NCI-H345 (cell line): ENCODE results near the gene SUSD2.
"Not testable (repeated sequence)": the region's sequence is repeated elsewhere in the genome, so short reads cannot be mapped to it uniquely, and the experiment has no call there.

Experiments used
- DNase-seq: peaks from one replicate; lab custom pipeline; 2025; lab: John Stamatoyannopoulos, UW

Gene SUSD2

GRCh38 chr22:24177045-24177444, 4.2 kb upstream of the SUSD2 start:
- DNase-seq = no peak

- no peak for DNase-seq
Measured at GRCh38 chr22:24177456-24177855, 3.8 kb upstream of the SUSD2 start.

DNA sequence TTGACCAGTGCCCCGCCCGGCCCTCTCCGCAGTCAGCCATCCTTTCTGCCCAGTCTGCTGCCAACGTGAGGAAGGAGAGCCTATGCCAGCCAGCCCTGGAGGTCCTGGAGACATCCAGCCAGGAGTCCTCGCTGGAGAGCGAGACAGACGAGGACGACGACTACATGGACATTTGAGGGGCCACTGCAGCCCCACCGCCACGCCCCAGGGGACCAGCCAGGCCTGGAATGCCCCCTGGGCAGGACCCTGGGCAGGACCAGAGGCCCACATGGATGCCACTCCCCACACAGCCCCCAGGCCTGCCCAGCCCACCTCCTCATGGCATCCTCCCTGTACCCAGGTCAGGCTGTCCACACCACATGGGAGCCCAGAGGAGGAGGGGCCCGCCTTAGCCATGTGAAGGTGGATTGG, 3.3 kb upstream of the SUSD2 start:
- DNase-seq = no peak

GRCh38 chr22:24178502-24179440, 2.5 kb upstream of the SUSD2 start:
- DNase-seq = no peak

GRCh38 chr22:24179478-24180210, 1.6 kb upstream of the SUSD2 start:
- no peak for DNase-seq

GRCh38 chr22:24180316-24181087, 785 bp upstream of the SUSD2 start:
- no peak for DNase-seq

DNA sequence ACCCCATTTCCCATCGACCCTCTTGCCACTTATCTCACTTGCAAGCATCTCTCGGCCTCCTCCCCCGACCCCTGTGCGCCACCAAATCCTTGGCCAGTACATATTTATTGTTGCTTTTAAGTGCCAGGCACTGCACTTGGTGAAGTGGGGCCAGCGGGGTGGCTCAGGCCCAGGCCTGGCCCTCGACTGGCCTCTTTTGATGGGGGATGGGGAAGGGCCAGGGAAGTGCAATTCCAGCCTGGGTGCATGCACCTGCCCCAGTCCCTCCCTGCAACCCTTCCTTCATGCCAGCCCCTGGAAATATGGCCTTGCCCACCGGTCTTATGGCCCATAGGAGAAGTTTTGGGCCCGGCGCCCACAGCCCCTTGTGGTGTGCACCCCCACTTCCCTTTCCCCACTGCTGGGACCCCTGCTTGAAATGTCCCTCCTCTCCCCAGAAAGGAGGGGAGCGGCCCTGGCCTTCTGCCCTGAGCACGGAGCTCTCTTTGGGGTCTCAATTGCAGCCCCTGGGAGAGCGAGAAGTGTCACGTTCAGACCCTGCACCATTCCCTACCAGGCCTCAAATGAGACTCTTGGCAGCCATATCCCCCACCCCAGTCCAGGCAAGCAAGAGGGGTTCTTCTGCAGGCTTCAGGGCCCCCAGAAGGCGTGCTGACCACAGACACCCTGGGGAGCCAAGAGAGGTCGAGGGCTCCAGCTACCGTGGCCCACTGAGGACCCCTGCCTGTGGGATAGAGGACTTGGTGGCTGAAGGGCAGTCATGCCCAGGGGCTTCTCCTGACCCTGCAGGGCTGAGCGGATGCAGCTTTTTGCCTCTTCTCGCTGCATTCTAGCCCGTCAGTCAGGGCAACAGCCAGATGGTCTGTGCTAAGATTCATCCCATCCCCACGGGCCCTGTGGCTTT, 961 bp downstream of the SUSD2 start:
- no peak for DNase-seq

GRCh38 chr22:24182900-24183246, 1.6 kb downstream of the SUSD2 start:
- DNase-seq = not testable (repeated sequence)

DNA sequence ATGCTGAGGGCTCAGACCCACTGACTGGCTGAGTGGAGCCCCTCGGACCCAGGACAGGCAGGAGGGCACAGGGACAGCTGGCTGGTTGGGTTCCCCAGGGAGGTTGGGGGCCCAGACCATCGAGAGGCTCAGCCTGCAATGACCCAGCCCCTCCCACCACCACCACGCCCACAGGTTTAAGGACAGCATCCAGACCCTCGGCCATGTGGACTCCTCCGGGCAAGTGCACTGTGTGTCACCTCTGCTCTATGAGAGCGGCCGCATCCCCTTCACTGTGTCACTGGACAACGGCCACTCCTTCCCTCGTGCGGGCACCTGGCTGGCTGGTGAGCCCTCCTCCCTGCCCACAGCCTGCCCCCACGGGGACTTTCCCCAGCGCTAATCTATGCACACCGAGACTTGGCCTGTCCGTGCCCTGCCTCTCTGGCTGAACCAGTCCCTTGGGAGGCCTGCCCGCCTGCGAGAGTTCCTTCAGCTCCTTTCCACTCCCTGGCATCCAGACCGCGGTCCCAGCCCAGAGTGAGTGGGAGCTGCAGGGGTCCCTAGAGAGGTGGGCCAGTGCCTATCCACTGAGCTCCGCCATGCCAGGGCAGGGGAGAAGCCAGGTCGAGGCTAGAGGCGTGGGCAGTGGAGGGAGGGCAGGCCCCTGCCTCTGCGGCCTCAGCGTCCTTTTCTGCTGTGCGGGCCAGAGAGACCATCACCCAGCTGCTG, 2.2 kb downstream of the SUSD2 start:
- DNase-seq = no peak

- no peak for DNase-seq
Measured at GRCh38 chr22:24184057-24184798, 2.9 kb downstream of the SUSD2 start.

DNA sequence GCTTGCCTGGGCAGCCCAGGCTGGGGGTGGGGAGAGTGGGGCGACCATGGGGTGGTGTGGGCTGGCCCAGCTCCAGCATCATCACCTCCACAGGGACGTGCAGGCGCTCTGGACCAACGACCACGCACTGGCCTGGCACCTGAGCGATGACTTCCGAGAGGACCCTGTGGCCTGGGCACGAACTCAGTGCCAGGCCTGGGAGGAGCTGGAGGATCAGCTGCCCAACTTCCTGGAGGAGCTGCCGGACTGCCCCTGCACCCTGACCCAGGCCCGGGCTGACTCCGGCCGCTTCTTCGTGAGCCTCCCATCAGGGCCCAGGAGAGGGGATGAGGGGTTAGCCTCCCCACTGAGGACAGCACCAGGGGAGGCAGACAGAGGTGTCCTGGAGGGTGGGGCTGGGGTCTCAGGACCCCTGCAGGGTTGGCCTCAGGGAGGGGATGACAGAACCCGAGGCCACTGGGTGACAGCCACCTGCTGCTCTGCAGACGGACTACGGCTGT, 3.8 kb downstream of the SUSD2 start:
- DNase-seq = no peak

DNA sequence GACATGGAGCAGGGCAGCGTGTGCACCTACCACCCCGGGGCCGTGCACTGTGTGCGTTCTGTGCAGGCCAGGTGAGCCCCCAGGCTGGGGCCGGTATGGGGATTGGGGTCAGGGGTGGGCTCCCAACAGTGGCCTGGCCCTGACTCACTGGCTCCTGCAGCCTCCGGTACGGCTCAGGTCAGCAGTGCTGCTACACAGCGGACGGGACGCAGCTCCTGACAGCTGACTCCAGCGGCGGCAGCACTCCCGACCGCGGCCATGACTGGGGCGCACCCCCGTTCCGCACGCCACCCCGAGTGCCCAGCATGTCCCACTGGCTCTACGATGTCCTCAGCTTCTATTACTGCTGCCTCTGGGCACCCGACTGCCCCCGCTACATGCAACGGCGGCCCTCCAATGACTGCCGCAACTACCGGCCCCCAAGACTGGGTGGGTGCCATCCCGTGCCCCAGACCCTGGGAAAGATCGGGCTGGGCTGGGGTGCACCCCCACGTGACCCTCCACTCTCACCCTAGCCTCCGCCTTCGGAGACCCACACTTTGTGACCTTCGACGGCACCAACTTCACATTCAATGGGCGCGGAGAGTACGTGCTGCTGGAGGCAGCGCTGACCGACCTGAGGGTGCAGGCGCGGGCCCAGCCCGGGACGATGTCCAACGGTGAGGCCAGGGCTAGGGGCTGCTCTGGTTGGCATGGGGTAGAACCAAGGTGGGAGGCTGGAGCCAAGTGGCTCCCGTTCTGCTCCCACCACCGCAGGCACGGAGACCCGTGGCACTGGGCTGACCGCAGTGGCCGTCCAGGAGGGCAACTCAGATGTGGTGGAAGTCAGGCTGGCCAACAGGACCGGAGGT, 4.4 kb downstream of the SUSD2 start:
- no peak for DNase-seq

DNA sequence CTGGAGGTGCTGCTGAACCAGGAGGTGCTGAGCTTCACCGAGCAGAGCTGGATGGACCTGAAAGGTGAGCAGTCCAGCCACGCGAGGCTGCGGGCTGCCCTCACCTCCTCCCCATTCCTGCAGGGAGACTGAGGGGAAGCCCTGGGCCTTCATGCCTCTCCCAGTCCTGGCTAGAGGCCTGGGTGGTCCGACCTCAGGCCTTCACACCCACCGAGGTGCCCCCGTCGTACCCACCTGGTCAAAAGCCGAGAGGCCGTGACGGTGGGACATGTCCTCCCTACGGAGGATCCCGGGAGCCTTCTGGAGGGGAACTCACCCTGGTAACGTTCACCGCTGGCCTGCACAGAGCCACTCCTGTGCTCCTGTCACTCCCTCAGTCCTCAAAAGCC, 5.1 kb downstream of the SUSD2 start:
- no peak for DNase-seq

DNA sequence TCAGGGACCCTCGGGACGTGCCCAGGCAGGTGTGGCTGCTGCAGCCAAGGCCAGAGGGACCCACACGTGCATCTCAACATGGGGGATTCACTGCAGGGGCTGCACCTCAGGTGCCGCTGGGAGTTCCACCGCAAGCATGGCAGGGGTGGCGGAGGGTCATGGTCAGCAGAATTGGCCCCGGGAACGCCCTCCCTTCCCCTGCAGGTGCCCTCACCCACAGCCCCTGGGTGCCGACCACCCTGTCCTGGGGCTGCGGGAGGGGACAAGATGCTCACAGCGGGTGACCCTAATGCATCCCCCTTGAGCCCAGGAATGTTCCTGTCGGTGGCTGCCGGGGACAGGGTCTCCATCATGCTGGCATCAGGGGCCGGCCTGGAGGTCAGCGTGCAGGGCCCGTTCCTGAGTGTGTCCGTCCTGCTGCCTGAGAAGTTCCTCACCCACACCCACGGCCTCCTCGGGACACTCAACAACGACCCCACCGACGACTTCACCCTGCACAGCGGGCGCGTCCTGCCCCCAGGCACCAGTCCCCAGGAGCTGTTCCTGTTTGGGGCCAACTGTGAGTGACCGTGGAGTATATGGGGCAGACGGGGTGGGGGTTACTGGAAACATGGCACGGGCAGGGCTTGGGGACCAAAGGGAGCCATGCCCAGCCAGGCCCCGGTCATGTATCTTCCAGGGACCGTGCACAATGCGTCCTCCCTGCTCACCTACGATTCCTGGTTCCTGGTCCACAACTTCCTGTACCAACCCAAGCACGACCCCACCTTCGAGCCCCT, 5.8 kb downstream of the SUSD2 start:
- DNase-seq = no peak

DNA sequence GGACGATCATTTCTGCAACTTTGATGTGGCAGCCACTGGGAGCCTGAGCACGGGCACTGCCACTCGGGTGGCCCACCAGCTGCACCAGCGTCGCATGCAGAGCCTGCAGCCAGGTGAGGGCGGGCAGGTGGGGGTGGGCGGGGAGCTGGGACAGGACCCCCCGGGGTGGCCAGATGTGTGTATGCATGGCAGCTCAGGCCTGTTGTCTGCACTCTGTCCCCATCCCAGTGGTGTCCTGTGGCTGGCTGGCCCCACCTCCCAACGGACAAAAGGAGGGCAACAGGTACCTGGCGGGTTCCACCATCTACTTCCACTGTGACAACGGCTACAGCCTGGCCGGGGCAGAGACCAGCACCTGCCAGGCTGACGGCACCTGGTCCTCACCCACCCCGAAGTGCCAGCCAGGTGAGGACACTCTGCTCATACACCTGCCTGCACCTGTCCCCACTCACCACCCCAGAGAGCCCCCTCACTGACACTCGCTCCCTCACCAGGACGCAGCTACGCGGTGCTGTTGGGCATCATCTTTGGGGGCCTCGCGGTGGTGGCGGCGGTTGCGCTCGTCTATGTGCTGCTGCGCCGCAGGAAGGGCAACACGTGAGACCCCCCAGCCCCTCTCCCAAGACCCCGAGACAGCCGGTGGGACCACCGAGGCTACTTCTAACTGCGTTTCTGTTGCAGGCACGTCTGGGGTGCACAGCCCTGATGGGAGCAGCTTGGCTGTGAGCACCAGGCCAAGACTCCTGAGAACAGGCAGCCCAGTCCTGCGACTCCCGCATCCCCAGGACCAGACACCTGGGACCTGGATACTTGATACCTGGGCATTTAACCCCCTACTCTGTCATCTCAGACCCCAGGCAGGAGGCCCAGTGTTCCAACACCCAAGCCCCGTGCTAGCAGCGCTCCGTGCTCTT, 6.7 kb downstream of the SUSD2 start:
- no peak for DNase-seq

- no peak for DNase-seq
Measured at GRCh38 chr22:24188705-24189248, 7.5 kb downstream of the SUSD2 start.
